Measurements from ENCODE around the gene CFAP74. TPM values are rescaled to one million over a fixed set of nuclear protein-coding genes. Genes with fewer than 3 reads are reported as not detected.

The CFAP74 gene
- total RNA-seq, 1 donor from 2014 or later = 0.35 TPM

- no peaks in the 10 kb centered on the region for H3K9me3 ChIP-seq
- no peaks in the 10 kb centered on the region for H3K27me3 ChIP-seq
- no peaks in the 10 kb centered on the region for H3K36me3 ChIP-seq
- intact Hi-C loops (cut with DNase I) = loop anchor here (10.0 kb wide), 1 partner anchor 137 kb away; no protein-coding TSS in a partner anchor
- H3K4me3 ChIP-seq = peak overlapping the region; percentile 65
- TF ChIP-seq, protein P1, sequence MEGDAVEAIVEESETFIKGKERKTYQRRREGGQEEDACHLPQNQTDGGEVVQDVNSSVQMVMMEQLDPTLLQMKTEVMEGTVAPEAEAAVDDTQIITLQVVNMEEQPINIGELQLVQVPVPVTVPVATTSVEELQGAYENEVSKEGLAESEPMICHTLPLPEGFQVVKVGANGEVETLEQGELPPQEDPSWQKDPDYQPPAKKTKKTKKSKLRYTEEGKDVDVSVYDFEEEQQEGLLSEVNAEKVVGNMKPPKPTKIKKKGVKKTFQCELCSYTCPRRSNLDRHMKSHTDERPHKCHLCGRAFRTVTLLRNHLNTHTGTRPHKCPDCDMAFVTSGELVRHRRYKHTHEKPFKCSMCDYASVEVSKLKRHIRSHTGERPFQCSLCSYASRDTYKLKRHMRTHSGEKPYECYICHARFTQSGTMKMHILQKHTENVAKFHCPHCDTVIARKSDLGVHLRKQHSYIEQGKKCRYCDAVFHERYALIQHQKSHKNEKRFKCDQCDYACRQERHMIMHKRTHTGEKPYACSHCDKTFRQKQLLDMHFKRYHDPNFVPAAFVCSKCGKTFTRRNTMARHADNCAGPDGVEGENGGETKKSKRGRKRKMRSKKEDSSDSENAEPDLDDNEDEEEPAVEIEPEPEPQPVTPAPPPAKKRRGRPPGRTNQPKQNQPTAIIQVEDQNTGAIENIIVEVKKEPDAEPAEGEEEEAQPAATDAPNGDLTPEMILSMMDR (IDR thresholded peaks at IDR 0.05) = no peak
- H3K4me1 ChIP-seq = peaks cover 33% of the 10 kb centered on the region
- DNase-seq (no peak), ATAC-seq (no peak)
- peak overlapping the region; percentile 90 for H3K27ac ChIP-seq
Measured at GRCh38 chr1:1892079-1892762, 111.4 kb downstream of the CFAP74 start.

- peak overlapping the region; percentile 90 for H3K27ac ChIP-seq
- intact Hi-C loops (cut with DNase I) = loop anchor here (10.0 kb wide), 1 partner anchor 137 kb away; no protein-coding TSS in a partner anchor
Measured at GRCh38 chr1:1891349-1892078, 112.1 kb downstream of the CFAP74 start.

DNA sequence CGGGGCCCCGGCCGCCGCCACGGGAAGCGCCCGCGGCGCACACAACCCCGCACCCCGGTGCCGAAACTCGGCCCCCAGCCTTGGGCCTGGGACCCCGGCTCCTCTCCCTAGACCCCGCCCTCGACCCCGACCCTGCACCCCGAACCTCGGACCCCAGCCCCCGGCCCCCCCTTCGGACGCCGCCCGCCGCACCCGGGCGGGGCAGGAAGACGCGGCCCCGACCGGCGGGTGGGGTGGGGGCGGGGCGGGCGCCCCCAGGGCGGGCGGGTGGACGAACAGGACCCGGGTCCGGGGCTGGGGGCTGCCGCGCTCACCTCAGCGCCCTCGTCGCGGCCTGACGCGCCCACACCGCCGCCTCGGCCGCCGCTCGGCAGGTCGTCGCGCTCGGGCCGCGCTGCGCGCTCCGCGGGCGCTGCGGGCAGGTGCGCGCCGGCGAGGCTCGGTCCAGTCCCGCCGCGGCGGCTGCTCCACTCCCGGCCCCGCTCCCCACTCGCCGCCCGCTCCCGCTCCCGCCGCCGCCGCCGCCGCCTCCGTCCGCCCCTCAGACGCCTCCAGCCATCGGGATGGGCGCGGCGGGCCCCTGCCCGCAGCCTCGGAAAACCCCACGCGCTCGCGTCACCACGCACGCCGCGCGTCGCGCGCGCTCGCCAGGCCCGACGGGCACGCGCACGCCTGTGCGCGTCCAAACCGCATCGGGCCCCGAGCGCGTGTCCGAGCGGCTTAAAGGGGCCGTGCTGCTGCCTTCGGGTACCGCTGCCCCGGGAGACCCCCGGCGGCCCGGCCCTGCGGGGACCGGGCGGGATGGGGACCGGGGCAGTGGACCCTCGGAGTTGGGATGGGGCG is 112.9 kb downstream of the CFAP74 start, which contains the start of gene GNB1:
Gene GNB1 (minus strand): TSS at position 582 of the 843 bp plus-strand sequence. CDS start 65,634 bp downstream, outside the sequence.
- Histone ChIP-seq H3K27me3 (no peaks in the 10 kb centered on the region), H3K4me3 (peak within 1 kb of the TSS; percentile 78), H3K27ac (peak within 1 kb of the TSS; percentile 90), H3K36me3 (no peaks in the 10 kb centered on the region), H3K9me3 (no peaks in the 10 kb centered on the region), H3K4me1 (peaks cover 48% of the 10 kb centered on the region)
- peak; percentile 91 for ATAC-seq
- intact Hi-C loops (cut with DNase I) = loop anchor here (10.0 kb wide), 1 partner anchor 136 kb away; no protein-coding TSS in a partner anchor
- TF ChIP-seq, protein P1 (IDR thresholded peaks at IDR 0.05) = no peak
- DNase-seq = peak; percentile 94

More at GRCh38 chr1:1891349-1892078, 112.1 kb downstream of the CFAP74 start:
- TF ChIP-seq, protein P1 (IDR thresholded peaks at IDR 0.05) = no peak
- ATAC-seq = peak; percentile 75
- peaks cover 40% of the 10 kb centered on the region for H3K4me1 ChIP-seq
- H3K9me3 ChIP-seq = no peaks in the 10 kb centered on the region
- H3K36me3 ChIP-seq = no peaks in the 10 kb centered on the region
- no peaks in the 10 kb centered on the region for H3K27me3 ChIP-seq
- DNase-seq = peak; percentile 92
- H3K4me3 ChIP-seq = peak overlapping the region; percentile 65

DNA sequence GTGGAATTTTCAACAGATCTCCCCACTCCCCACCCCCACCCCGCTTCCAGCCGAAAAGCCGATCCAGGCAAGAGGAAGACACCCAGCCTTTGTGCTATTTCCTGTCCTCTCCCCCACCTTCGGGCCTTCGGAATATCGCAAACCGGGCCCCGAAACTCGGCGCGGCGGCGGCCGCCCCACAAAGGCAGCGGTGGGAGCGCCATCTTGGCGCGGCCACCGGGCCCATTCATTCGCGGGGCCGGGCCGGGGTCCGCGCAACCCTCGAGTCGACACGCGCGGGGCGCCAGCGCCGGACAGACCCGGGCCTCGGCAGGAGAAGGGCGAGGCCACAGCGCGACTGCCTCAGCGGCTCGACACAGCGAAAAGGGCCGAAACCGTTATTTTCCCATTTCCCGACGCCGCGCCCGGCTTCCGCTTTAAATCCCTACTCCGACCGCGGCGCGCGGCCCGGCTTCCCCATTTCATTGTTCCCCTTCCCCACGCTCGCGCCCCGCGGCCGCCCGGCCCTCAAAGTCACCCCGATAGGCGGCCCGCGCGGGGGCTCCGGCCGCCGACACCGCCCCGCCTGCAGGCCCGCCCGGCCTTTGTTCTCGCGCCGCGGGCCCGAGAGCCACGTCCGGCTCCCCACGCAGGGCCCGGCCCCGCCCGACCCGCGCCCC is 113.6 kb downstream of the CFAP74 start:
- Histone ChIP-seq H3K36me3 (no peaks in the 10 kb centered on the region), H3K4me1 (peaks cover 48% of the 10 kb centered on the region), H3K27me3 (no peaks in the 10 kb centered on the region), H3K9me3 (no peaks in the 10 kb centered on the region), H3K27ac (peak overlapping the region; percentile 90), H3K4me3 (peak overlapping the region; percentile 78)
- intact Hi-C loops (cut with DNase I) = loop anchor here (10.0 kb wide), 1 partner anchor 135 kb away; no protein-coding TSS in a partner anchor
- peak; percentile 91 for DNase-seq
- peak; percentile 47 for ATAC-seq
- TF ChIP-seq, protein P1 (IDR thresholded peaks at IDR 0.05) = no peak
